ENCODE measurements around the gene MAD1L1.

MAD1L1 gene

GRCh38 chr7:1854866-1855724, 377.6 kb downstream of the MAD1L1 start:
- DNase-seq: no peak

- DNase-seq: no peak
Measured at GRCh38 chr7:1853986-1854865, 378.5 kb downstream of the MAD1L1 start.

GRCh38 chr7:1853431-1853985, 379.2 kb downstream of the MAD1L1 start:
- DNase-seq: no peak

- no peak for DNase-seq
Measured at GRCh38 chr7:1852517-1853430, 380.0 kb downstream of the MAD1L1 start.

GRCh38 chr7:1851721-1852516, 380.8 kb downstream of the MAD1L1 start:
- DNase-seq: no peak

- DNase-seq: no peak
Measured at GRCh38 chr7:1850976-1851571, 381.7 kb downstream of the MAD1L1 start.

GRCh38 chr7:1850111-1850975, 382.4 kb downstream of the MAD1L1 start:
- no peak for DNase-seq

GRCh38 chr7:1849351-1850041, 383.2 kb downstream of the MAD1L1 start:
- no peak for DNase-seq

- no peak for DNase-seq
Measured at GRCh38 chr7:1848911-1849311, 383.8 kb downstream of the MAD1L1 start.

- DNase-seq: no peak
Measured at GRCh38 chr7:1848013-1848640, 384.6 kb downstream of the MAD1L1 start.

GRCh38 chr7:1847260-1848001, 385.3 kb downstream of the MAD1L1 start:
- no peak for DNase-seq

GRCh38 chr7:1846331-1847065, 386.2 kb downstream of the MAD1L1 start:
- DNase-seq: no peak

GRCh38 chr7:1845536-1846311, 387.0 kb downstream of the MAD1L1 start:
- no peak for DNase-seq

GRCh38 chr7:1844951-1845390, 387.8 kb downstream of the MAD1L1 start:
- DNase-seq: no peak

GRCh38 chr7:1844336-1844950, 388.3 kb downstream of the MAD1L1 start:
- DNase-seq: no peak

GRCh38 chr7:1843921-1844335, 388.8 kb downstream of the MAD1L1 start:
- DNase-seq: no peak
